HG03135 (cell line): Measurements from ENCODE around the gene OMG.
"Not testable (repeated sequence)": the region's sequence is repeated elsewhere in the genome, so short reads cannot be mapped to it uniquely, and the experiment has no call there.

ENCODE experiments used
- ATAC-seq: cut with Tn5 transposase; IDR thresholded peaks from one replicate; pipeline ENCODE4 v1.9.1; 2021; ENCODE audit warnings: mild to moderate bottlenecking, moderate library complexity; ENCODE audit not compliant: unreplicated experiment

Gene OMG, protein sequence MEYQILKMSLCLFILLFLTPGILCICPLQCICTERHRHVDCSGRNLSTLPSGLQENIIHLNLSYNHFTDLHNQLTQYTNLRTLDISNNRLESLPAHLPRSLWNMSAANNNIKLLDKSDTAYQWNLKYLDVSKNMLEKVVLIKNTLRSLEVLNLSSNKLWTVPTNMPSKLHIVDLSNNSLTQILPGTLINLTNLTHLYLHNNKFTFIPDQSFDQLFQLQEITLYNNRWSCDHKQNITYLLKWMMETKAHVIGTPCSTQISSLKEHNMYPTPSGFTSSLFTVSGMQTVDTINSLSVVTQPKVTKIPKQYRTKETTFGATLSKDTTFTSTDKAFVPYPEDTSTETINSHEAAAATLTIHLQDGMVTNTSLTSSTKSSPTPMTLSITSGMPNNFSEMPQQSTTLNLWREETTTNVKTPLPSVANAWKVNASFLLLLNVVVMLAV

GRCh38 chr17:31297090-31297489 lies at the start of gene OMG:
Gene OMG (minus strand): TSS chr17:31297239. CDS start chr17:31296331, 908 bp downstream.
- ATAC-seq: no peak

- not testable (repeated sequence) for ATAC-seq
These were observed 48.2 kb upstream of the OMG start for GRCh38 chr17:31345191-31345747.

GRCh38 chr17:31339906-31340661 lies 43.0 kb upstream of the OMG start:
- ATAC-seq: no peak

DNA sequence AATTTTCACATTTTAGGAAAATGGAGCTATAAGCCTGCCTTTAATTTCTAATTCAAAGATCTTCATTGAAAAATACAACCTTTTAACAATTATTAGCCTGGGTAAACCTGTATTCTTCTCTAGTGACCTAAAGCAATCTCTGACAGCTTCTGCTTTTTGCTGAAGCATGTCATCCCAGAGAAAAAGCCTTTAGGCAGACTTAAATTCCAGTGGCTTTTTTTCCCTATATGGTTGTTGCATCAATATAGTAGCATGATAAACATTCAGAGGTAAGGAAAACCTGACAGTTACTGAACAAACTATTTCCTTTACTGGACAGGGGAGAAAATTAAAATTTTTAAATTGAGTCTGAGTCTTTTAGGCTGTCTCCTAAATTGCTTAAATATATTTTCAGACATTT lies 32.2 kb upstream of the OMG start:
- no peak for ATAC-seq

DNA sequence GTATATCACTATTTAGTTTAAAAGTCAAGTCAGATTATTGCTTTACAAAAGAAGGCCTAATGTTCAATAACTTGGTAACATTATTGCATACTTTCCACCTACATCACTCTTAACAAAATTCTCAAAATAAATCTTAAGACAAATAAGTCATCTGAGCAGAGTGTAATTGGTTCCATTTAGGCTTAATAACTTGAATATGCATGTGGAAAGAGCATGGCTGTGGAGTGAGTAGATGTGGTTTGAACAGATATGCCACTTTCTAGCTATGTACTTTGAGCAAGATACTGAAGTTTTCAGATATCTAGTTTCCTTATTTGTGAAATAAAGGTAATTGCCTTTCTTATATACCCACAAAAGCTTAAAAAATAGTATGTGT lies 31.1 kb upstream of the OMG start:
- ATAC-seq: no peak

GRCh38 chr17:31327534-31328159 lies 30.6 kb upstream of the OMG start:
- no peak for ATAC-seq

DNA sequence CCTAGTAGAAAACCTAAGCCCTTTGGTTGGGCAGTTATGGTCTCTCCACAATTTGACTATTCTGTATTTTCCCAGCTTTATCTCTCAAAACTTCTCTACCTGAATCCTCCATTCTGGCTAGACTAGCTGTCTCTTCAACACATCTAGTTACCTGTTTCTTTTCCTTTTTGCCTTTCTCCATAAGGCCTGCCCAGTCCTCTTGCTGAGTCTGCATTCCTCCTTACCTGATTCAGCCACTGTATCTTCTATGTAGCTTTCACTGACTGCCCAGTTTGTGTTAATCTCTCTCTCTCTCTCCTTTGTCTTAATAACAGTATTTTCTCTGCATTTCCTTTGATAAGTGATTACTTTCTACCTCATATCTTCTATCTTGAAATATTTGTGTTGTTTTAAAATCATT lies 26.5 kb upstream of the OMG start:
- no peak for ATAC-seq

GRCh38 chr17:31321966-31322365 lies 24.9 kb upstream of the OMG start:
- ATAC-seq: no peak

DNA sequence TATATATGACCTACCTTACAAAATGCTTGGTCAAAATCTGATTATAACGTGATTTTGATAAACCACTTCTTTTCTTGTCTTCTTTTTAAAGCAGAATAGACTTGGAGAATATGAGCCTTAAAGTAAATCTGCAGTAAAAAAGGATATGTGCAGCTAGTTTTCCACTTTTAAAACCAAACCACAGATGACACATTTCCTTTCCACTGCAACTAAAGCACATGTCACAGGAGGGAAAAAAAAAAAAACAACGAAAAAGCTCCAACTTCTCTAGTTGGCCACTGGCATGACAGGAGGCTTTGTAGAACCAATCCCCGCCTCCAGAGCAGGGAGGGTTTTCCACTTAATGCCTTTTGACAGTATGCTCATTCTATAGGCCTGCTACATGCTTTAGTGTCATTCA lies 24.4 kb upstream of the OMG start, which contains the start of gene EVI2A:
EVI2A (minus strand) TSS at position 142 of the 400 bp plus-strand sequence. CDS start 2,609 bp downstream, outside the sequence.
- peak; percentile 49 for ATAC-seq

DNA sequence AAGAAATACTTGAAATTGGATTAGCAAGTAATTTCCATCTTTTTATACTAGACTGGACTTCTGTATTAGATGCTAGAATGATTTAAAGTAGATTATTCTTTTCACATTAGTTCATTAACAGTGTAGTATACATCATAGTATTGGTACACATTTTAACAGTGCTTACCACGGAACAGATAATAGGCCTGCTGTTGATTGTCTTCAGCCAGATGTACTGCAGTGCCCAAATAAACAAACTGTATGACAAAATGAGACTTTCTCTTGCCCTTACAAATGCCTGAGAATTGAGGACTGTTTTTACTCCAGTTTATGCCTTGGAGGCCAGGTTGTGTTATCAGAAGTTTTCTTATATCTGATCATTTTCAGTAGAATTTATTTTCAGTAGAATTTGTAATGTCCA lies 23.8 kb upstream of the OMG start:
- ATAC-seq: no peak

DNA sequence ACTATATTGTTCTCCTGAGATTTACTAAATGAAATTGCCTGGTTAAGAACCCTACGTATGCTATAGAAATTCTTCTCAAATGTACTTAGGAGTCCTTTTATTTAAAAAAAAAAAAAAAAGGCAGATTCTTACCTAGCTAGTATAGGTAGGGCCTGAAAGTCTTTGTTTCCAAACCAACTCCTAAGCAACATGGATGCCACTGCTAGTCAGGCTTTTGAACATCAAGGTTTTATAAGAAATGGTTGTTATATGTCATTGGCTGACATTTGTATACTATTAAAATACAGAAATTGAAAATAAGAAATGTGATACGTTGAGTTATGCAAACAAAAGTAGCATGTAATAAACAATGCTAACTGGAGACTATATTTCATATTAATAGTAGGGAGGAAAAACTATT lies 23.2 kb upstream of the OMG start:
- no peak for ATAC-seq

DNA sequence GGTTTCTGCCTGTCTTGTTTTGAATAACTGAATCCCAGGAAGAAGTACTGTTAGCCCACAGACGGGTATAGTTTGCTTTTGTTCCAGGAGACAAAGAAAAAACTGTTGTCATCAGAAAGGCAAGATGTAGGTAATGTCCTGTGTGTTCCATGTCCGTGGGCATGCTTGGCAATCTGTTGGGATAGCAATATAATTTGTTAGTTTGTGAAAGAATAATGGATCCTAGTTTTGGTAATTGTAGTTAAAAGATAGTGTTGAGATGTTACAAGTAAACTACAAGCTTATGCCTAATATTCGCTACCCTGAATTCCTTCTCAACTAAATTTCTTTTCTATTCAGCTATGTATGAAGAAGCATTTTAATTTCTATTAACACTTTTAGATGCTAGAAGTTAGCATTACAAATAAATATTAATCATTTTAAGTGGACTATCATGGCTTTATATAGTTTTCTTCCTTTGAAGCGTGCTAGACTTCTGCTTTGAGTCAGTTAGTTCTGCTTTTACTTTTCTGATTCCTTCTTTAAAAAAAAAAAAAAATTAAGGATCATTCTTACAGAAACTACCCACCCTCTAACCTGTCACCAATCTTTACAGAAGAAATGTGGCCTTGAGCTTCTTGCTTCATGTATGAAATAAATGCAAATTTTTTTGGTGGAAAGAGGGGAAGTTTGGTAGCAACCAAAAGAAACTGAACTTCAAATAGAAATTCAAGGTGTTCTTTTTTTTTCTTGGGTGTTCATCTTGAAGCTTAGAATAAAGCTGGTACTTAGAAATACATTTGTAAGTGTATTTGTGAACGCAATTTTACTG lies 22.0 kb upstream of the OMG start:
- no peak for ATAC-seq

GRCh38 chr17:31318298-31318801 lies 21.3 kb upstream of the OMG start:
- ATAC-seq: no peak

- ATAC-seq: no peak
These were observed 17.7 kb upstream of the OMG start for GRCh38 chr17:31314782-31315100.

- ATAC-seq: peak; percentile 34
These were observed 17.1 kb upstream of the OMG start, which contains the start of gene EVI2B for GRCh38 chr17:31313982-31314781. Gene EVI2B (minus strand): TSS chr17:31314054. CDS start chr17:31305609, 8,445 bp downstream.

- ATAC-seq: not testable (repeated sequence)
These were observed 15.2 kb upstream of the OMG start for GRCh38 chr17:31312223-31312622.

- ATAC-seq: no peak
These were observed 14.5 kb upstream of the OMG start for GRCh38 chr17:31311526-31311925.

DNA sequence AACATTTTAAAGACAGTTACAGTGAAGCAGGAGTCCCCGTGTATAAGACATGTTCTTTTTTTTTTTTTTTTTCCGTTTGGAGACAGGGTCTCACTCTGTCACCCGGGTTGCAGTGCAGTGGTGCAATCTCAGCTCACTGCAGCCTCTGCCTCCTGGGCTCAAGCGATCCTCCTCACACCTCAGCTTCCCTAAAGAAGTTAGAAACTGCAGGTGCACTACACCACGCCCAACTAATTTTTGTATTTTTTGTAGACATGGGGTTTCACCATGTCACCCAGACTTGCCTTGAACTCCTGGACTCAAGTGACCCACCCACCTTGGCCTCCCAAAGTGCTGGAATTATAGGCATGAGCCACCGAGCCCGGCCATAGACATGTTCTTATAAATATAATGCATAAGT lies 13.8 kb upstream of the OMG start:
- ATAC-seq: no peak

GRCh38 chr17:31310260-31310659 lies 13.2 kb upstream of the OMG start:
- no peak for ATAC-seq
